Suprapubic skin (tissue), 4 donors: Measurements from ENCODE around the gene PEAR1. TPM values are rescaled to one million over a fixed set of nuclear protein-coding genes. Genes with fewer than 3 reads are reported as not detected.

Experiments used
- DNase-seq, 2 donors: peaks; one replicate each; pipeline ENCODE4 v3.0.0-alpha.2; 2019; ENCODE audit warnings: low spot score in 2 of 2
- H3K27ac ChIP-seq: fragments of 200-600 bp; sonication (generic); one replicate; pipeline ENCODE4 v1.5.1; 2019
- H3K27me3 ChIP-seq: fragments of 200-600 bp; sonication (generic); one replicate; pipeline ENCODE4 v1.5.1; 2019
- H3K36me3 ChIP-seq: fragments of 200-600 bp; sonication (generic); one replicate; pipeline ENCODE4 v1.5.1; 2019
- H3K4me1 ChIP-seq: fragments of 200-600 bp; sonication (generic); one replicate; pipeline ENCODE4 v1.5.1; 2019
- H3K4me3 ChIP-seq: fragments of 200-600 bp; sonication (generic); one replicate; pipeline ENCODE4 v1.5.1; 2019; ENCODE audit warnings: mild to moderate bottlenecking
- H3K9me3 ChIP-seq: fragments of 200-600 bp; sonication (generic); one replicate; pipeline ENCODE4 v1.5.1; 2019
- CTCF ChIP-seq, 2 donors: fragments of 200-600 bp in 1 of 2; fragments of 450-650 bp in 1 of 2; sonication (generic) in 1 of 2; IDR thresholded peaks; one replicate each; pipeline ENCODE4 v1.5.1; 2016 to 2019; ENCODE audit warnings: antibody characterized with exemption in 2 of 2, mild to moderate bottlenecking in 1 of 2, moderate library complexity in 1 of 2
- EP300 ChIP-seq: sonication (generic); formaldehyde crosslinking; IDR thresholded peaks from one replicate; pipeline ENCODE4 v1.6.1; 2017; ENCODE audit warnings: antibody characterized with exemption
- POLR2A ChIP-seq, 2 donors: fragments of 450-650 bp; IDR thresholded peaks; one replicate each; pipeline ENCODE4 v1.6.1; 2017; ENCODE audit warnings: antibody characterized with exemption in 2 of 2, mild to moderate bottlenecking in 2 of 2, moderate library complexity in 2 of 2
- POLR2AphosphoS5 ChIP-seq, 3 donors: sonication (generic); formaldehyde crosslinking; IDR thresholded peaks; one replicate each; pipeline ENCODE4 v1.6.1; 2017; ENCODE audit warnings: antibody characterized with exemption in 3 of 3
- WGBS: methylation state at CpG from one replicate; pipeline ENCODE4 v1.1.5; 2018; 5-methylcytosine and 5-hydroxymethylcytosine counted together
- total RNA-seq, 4 donors: library from RNA; depleted of rRNA; stranded (reverse); fragments of >200 nt; gene quantifications; one replicate each; pipeline ENCODE4 v1.1.0, GENCODE V29; 2016

Gene PEAR1
- total RNA-seq, 4 donors from 2014 or later = 2.4 to 5.7 (median 3.8) TPM

- H3K27me3 ChIP-seq = peaks cover 26% of the 10 kb centered on the region
- no peaks in the 10 kb centered on the region for H3K9me3 ChIP-seq
- H3K27ac ChIP-seq = peak overlapping the region; percentile 86
- TF ChIP-seq POLR2AphosphoS5 (IDR thresholded peaks at IDR 0.05) (no peak), POLR2A (IDR thresholded peaks at IDR 0.05) (no peak), EP300 (no peak), CTCF (IDR thresholded peaks at IDR 0.05) (peak; percentile 70 to 84)
- DNase-seq = peak; percentile 94 to 95
- peak overlapping the region; percentile 46 for H3K4me3 ChIP-seq
- peaks cover 23% of the 10 kb centered on the region for H3K4me1 ChIP-seq
- H3K36me3 ChIP-seq = no peaks in the 10 kb centered on the region
- 6% methylated on average over 48 of the region's 48 CpGs for WGBS
These were observed 1.1 kb upstream of the PEAR1 start for GRCh38 chr1:156892190-156893047.

- H3K9me3 ChIP-seq = no peaks in the 10 kb centered on the region
- TF ChIP-seq POLR2AphosphoS5 (IDR thresholded peaks at IDR 0.05) (no peak), CTCF (IDR thresholded peaks at IDR 0.05) (no peak), EP300 (no peak), POLR2A (IDR thresholded peaks at IDR 0.05) (no peak)
- H3K27ac ChIP-seq = peak overlapping the region; percentile 86
- peaks cover 12% of the 10 kb centered on the region for H3K27me3 ChIP-seq
- H3K4me3 ChIP-seq = peak overlapping the region; percentile 46
- DNase-seq = no peak
- H3K36me3 ChIP-seq = no peaks in the 10 kb centered on the region
- 45% methylated on average over 5 of the region's 5 CpGs for WGBS
- peaks cover 29% of the 10 kb centered on the region for H3K4me1 ChIP-seq
These were observed 483 bp downstream of the PEAR1 start for GRCh38 chr1:156894001-156894400.

- WGBS = 67% methylated on average over 4 of the region's 12 CpGs
- peak overlapping the region; percentile 46 for H3K4me3 ChIP-seq
- no peaks in the 10 kb centered on the region for H3K36me3 ChIP-seq
- peak overlapping the region; percentile 86 for H3K27ac ChIP-seq
- TF ChIP-seq POLR2A (IDR thresholded peaks at IDR 0.05) (no peak), EP300 (no peak), CTCF (IDR thresholded peaks at IDR 0.05) (no peak), POLR2AphosphoS5 (IDR thresholded peaks at IDR 0.05) (no peak)
- H3K27me3 ChIP-seq = peaks cover 16% of the 10 kb centered on the region
- peaks cover 35% of the 10 kb centered on the region for H3K4me1 ChIP-seq
- no peaks in the 10 kb centered on the region for H3K9me3 ChIP-seq
- no peak for DNase-seq
These were observed 1.4 kb downstream of the PEAR1 start for GRCh38 chr1:156894711-156895454.

- peaks cover 16% of the 10 kb centered on the region for H3K27me3 ChIP-seq
- no peaks in the 10 kb centered on the region for H3K36me3 ChIP-seq
- DNase-seq = no peak
- H3K4me1 ChIP-seq = peaks cover 40% of the 10 kb centered on the region
- H3K4me3 ChIP-seq = peak overlapping the region; percentile 46
- TF ChIP-seq POLR2A (IDR thresholded peaks at IDR 0.05) = no peak
- TF ChIP-seq POLR2AphosphoS5 (IDR thresholded peaks at IDR 0.05) = no peak
- TF ChIP-seq EP300 = no peak
- TF ChIP-seq CTCF (IDR thresholded peaks at IDR 0.05) = no peak
- H3K9me3 ChIP-seq = no peaks in the 10 kb centered on the region
- peak overlapping the region; percentile 86 for H3K27ac ChIP-seq
- 78% methylated on average over 4 of the region's 4 CpGs for WGBS
These were observed 1.9 kb downstream of the PEAR1 start for GRCh38 chr1:156895455-156895812.

- DNase-seq = no peak
- TF ChIP-seq EP300 = no peak
- no peak for TF ChIP-seq POLR2A (IDR thresholded peaks at IDR 0.05)
- no peak for TF ChIP-seq POLR2AphosphoS5 (IDR thresholded peaks at IDR 0.05)
- no peak for TF ChIP-seq CTCF (IDR thresholded peaks at IDR 0.05)
- 89% methylated on average over 6 of the region's 6 CpGs for WGBS
- H3K4me1 ChIP-seq = peaks cover 43% of the 10 kb centered on the region
- no peaks in the 10 kb centered on the region for H3K9me3 ChIP-seq
- peaks cover 16% of the 10 kb centered on the region for H3K27me3 ChIP-seq
- no peaks in the 10 kb centered on the region for H3K36me3 ChIP-seq
- no peak overlapping the region for H3K4me3 ChIP-seq
- no peak overlapping the region for H3K27ac ChIP-seq
These were observed 2.4 kb downstream of the PEAR1 start for GRCh38 chr1:156895927-156896326.
